ENCODE data around the gene KRT3. TPM values are rescaled to one million over a fixed set of nuclear protein-coding genes. Genes with fewer than 3 reads are reported as not detected.

KRT3 gene
- polyA plus RNA-seq, 2 donors: 1.9 to 2.4 TPM

- H3K27me3 ChIP-seq (ENCODE audit: control insufficient read depth in 1 of 2, insufficient read depth in 2 of 2, low read length in 2 of 2): no peaks in the 10 kb centered on the region
- H3K4me3 ChIP-seq (ENCODE audit: low read depth in 1 of 2, low read length in 2 of 2): no peak overlapping the region
- WGBS, 2 donors: 83 to 86% methylated on average over 16 of the region's 16 CpGs
- no peak overlapping the region for H3K27ac ChIP-seq (ENCODE audit: low read depth in 2 of 2, low read length in 1 of 2)
- peaks cover 0 to 11% of the 10 kb centered on the region in 2 donors for H3K36me3 ChIP-seq (ENCODE audit: control insufficient read depth in 2 of 2, insufficient read depth in 2 of 2, low read length in 1 of 2)
- H3K4me1 ChIP-seq (ENCODE audit: control insufficient read depth in 2 of 2, insufficient read depth in 2 of 2, low read length in 1 of 2): peaks cover 0 to 6% of the 10 kb centered on the region in 2 donors
- H3K9me3 ChIP-seq (ENCODE audit: control insufficient read depth in 2 of 2, insufficient read depth in 1 of 2, low read depth in 1 of 2, low read length in 1 of 2): no peaks in the 10 kb centered on the region
Measured at GRCh38 chr12:52807544-52808470, 11.9 kb upstream of the KRT3 start.

DNA sequence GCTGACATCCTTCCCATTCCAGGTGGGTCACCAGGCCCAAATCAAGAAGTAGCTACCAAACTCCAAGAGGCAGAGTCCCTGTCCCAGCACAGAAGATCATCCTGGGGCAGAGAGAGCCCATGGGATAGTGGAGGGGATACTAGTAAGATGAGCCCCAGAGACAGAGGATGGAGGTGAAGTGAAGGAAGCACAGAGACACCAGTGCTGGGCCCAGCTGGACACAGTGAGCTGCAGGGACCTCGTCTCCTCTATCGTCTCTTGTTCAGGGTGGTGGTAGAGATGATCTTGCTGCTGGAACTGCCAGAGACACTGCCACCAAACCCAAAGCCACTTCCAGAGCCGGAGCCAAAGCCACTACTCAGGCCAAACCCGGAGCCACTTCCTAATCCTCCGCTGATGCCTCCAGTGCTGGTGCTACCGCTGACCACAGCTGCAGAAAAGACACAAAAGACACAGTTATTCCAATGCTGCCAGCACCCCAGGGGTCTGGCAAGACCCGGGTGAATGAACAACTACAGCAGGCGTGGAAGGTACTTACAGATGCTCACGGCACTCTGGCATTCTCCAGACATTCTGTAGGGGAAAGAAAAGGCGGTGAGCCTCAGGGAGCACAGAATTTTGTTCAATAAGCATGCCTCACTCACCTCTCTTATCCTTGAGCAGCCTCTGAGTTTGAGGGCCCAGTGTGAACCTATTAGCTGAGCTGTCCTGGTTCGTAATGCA lies 11.1 kb upstream of the KRT3 start:
- no peaks in the 10 kb centered on the region for H3K27me3 ChIP-seq (ENCODE audit: control insufficient read depth in 1 of 2, insufficient read depth in 2 of 2, low read length in 2 of 2)
- peaks cover 0 to 11% of the 10 kb centered on the region in 2 donors for H3K36me3 ChIP-seq (ENCODE audit: control insufficient read depth in 2 of 2, insufficient read depth in 2 of 2, low read length in 1 of 2)
- H3K4me3 ChIP-seq (ENCODE audit: low read depth in 1 of 2, low read length in 2 of 2): no peak overlapping the region
- H3K27ac ChIP-seq (ENCODE audit: low read depth in 2 of 2, low read length in 1 of 2): peak overlapping the region in 1 of 2 donors; percentile 3
- no peaks in the 10 kb centered on the region for H3K9me3 ChIP-seq (ENCODE audit: control insufficient read depth in 2 of 2, insufficient read depth in 1 of 2, low read depth in 1 of 2, low read length in 1 of 2)
- peaks cover 0 to 6% of the 10 kb centered on the region in 2 donors for H3K4me1 ChIP-seq (ENCODE audit: control insufficient read depth in 2 of 2, insufficient read depth in 2 of 2, low read length in 1 of 2)
- WGBS, 2 donors: 81 to 86% methylated on average over 11 of the region's 11 CpGs

- H3K4me1 ChIP-seq (ENCODE audit: control insufficient read depth in 2 of 2, insufficient read depth in 2 of 2, low read length in 1 of 2): peaks cover 0 to 6% of the 10 kb centered on the region in 2 donors
Measured at GRCh38 chr12:52806169-52806811, 10.4 kb upstream of the KRT3 start.

DNA sequence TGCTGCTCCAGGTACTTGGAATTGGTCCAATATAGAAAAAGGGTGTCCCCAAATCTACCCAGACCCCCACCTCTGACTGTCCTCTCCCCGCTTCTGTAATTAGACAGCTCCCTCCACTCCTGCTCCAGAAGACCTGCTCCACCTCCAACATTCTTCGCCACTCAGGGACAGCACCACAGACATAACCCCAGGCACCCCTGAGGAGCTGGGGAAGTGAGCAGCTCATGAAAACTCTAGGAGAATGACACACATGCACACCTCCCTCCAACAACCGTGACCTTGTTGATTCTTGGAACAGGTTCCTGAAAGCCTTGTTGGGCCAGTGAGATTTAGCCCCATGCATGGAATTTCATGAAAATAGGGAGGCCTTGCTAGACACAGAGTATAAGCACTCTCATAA lies 9.8 kb upstream of the KRT3 start:
- Histone ChIP-seq H3K27me3 (ENCODE audit: control insufficient read depth in 1 of 2, insufficient read depth in 2 of 2, low read length in 2 of 2) (no peaks in the 10 kb centered on the region), H3K27ac (ENCODE audit: low read depth in 2 of 2, low read length in 1 of 2) (peak overlapping the region in 1 of 2 donors; percentile 82), H3K9me3 (ENCODE audit: control insufficient read depth in 2 of 2, insufficient read depth in 1 of 2, low read depth in 1 of 2, low read length in 1 of 2) (no peaks in the 10 kb centered on the region), H3K4me1 (ENCODE audit: control insufficient read depth in 2 of 2, insufficient read depth in 2 of 2, low read length in 1 of 2) (peaks cover 0 to 6% of the 10 kb centered on the region in 2 donors), H3K36me3 (ENCODE audit: control insufficient read depth in 2 of 2, insufficient read depth in 2 of 2, low read length in 1 of 2) (peaks cover 0 to 11% of the 10 kb centered on the region in 2 donors), H3K4me3 (ENCODE audit: low read depth in 1 of 2, low read length in 2 of 2) (no peak overlapping the region)
- 69% methylated on average over 3 of the region's 3 CpGs for whole genome bisulfite sequencing, 2 donors

More at GRCh38 chr12:52806169-52806811, 10.4 kb upstream of the KRT3 start:
- 90 to 92% methylated on average over 3 of the region's 3 CpGs for WGBS, 2 donors
- no peaks in the 10 kb centered on the region for H3K27me3 ChIP-seq (ENCODE audit: control insufficient read depth in 1 of 2, insufficient read depth in 2 of 2, low read length in 2 of 2)
- no peaks in the 10 kb centered on the region for H3K9me3 ChIP-seq (ENCODE audit: control insufficient read depth in 2 of 2, insufficient read depth in 1 of 2, low read depth in 1 of 2, low read length in 1 of 2)
- H3K36me3 ChIP-seq (ENCODE audit: control insufficient read depth in 2 of 2, insufficient read depth in 2 of 2, low read length in 1 of 2): peaks cover 0 to 11% of the 10 kb centered on the region in 2 donors
- peak overlapping the region in 1 of 2 donors; percentile 5 for H3K27ac ChIP-seq (ENCODE audit: low read depth in 2 of 2, low read length in 1 of 2)
- no peak overlapping the region for H3K4me3 ChIP-seq (ENCODE audit: low read depth in 1 of 2, low read length in 2 of 2)

GRCh38 chr12:52805000-52805399 lies 9.1 kb upstream of the KRT3 start:
- H3K4me3 ChIP-seq (ENCODE audit: low read depth in 1 of 2, low read length in 2 of 2): no peak overlapping the region
- H3K27me3 ChIP-seq (ENCODE audit: control insufficient read depth in 1 of 2, insufficient read depth in 2 of 2, low read length in 2 of 2): no peaks in the 10 kb centered on the region
- H3K27ac ChIP-seq (ENCODE audit: low read depth in 2 of 2, low read length in 1 of 2): peak overlapping the region; percentile 53 to 88
- H3K36me3 ChIP-seq (ENCODE audit: control insufficient read depth in 2 of 2, insufficient read depth in 2 of 2, low read length in 1 of 2): peaks cover 0 to 11% of the 10 kb centered on the region in 2 donors
- no peaks in the 10 kb centered on the region for H3K9me3 ChIP-seq (ENCODE audit: control insufficient read depth in 2 of 2, insufficient read depth in 1 of 2, low read depth in 1 of 2, low read length in 1 of 2)
- peaks cover 0 to 6% of the 10 kb centered on the region in 2 donors for H3K4me1 ChIP-seq (ENCODE audit: control insufficient read depth in 2 of 2, insufficient read depth in 2 of 2, low read length in 1 of 2)
- WGBS, 2 donors: 25 to 39% methylated on average over 1 of the region's 1 CpG

DNA sequence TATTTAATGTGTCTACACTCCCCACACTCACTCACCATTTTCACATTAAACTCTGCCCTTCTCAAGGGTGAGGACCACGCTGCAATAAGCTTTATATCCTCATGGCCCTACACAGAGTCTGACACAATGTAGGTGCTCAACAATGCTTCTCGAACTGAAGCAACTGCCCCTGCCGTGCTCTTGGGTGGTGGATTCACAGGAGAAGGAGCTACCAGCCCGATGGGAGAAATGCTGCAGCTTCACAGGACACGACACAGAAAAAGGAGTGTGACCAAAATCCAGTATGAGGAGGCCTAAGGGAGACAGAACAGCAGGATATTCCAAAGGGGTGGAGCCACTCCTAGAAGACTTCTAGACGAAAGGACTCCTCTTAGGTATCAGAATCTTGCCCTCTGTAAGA lies 6.5 kb upstream of the KRT3 start:
- 69 to 71% methylated on average over 6 of the region's 6 CpGs for WGBS, 2 donors

DNA sequence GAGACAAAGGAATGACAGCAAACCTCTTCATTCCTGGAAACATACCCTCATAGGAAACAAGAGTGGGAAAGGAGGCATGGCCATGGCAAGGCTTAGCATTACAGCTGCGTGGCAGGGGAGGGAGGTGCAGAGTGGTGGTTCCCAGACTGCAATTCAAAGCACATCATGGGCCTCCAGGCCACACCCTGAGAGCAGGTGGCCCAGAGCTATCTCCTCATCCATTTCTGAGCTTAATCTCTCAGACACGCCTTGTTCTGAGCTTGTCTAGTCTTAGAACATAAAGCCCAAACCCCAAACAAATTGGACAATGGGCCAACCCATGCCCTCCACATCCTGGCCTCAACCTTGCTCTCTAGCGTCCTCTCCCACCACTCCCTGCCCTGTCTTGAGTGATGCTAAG lies 5.9 kb upstream of the KRT3 start:
- WGBS, 2 donors: 55% methylated on average over 3 of the region's 3 CpGs
- Histone ChIP-seq H3K27me3 (ENCODE audit: control insufficient read depth in 1 of 2, insufficient read depth in 2 of 2, low read length in 2 of 2) (no peaks in the 10 kb centered on the region), H3K4me1 (ENCODE audit: control insufficient read depth in 2 of 2, insufficient read depth in 2 of 2, low read length in 1 of 2) (peaks cover 0 to 7% of the 10 kb centered on the region in 2 donors), H3K9me3 (ENCODE audit: control insufficient read depth in 2 of 2, insufficient read depth in 1 of 2, low read depth in 1 of 2, low read length in 1 of 2) (no peaks in the 10 kb centered on the region), H3K27ac (ENCODE audit: low read depth in 2 of 2, low read length in 1 of 2) (peak overlapping the region in 1 of 2 donors; percentile 58), H3K36me3 (ENCODE audit: control insufficient read depth in 2 of 2, insufficient read depth in 2 of 2, low read length in 1 of 2) (no peaks in the 10 kb centered on the region), H3K4me3 (ENCODE audit: low read depth in 1 of 2, low read length in 2 of 2) (no peak overlapping the region)

More for the DNA sequence above, 6.5 kb upstream of the KRT3 start:
- no peaks in the 10 kb centered on the region for H3K27me3 ChIP-seq (ENCODE audit: control insufficient read depth in 1 of 2, insufficient read depth in 2 of 2, low read length in 2 of 2)
- no peak overlapping the region for H3K27ac ChIP-seq (ENCODE audit: low read depth in 2 of 2, low read length in 1 of 2)
- H3K36me3 ChIP-seq (ENCODE audit: control insufficient read depth in 2 of 2, insufficient read depth in 2 of 2, low read length in 1 of 2): peaks cover 0 to 3% of the 10 kb centered on the region in 2 donors
- H3K4me1 ChIP-seq (ENCODE audit: control insufficient read depth in 2 of 2, insufficient read depth in 2 of 2, low read length in 1 of 2): peaks cover 0 to 7% of the 10 kb centered on the region in 2 donors
- no peak overlapping the region for H3K4me3 ChIP-seq (ENCODE audit: low read depth in 1 of 2, low read length in 2 of 2)
- H3K9me3 ChIP-seq (ENCODE audit: control insufficient read depth in 2 of 2, insufficient read depth in 1 of 2, low read depth in 1 of 2, low read length in 1 of 2): no peaks in the 10 kb centered on the region

- Histone ChIP-seq H3K27me3 (ENCODE audit: control insufficient read depth in 1 of 2, insufficient read depth in 2 of 2, low read length in 2 of 2) (no peaks in the 10 kb centered on the region), H3K36me3 (ENCODE audit: control insufficient read depth in 2 of 2, insufficient read depth in 2 of 2, low read length in 1 of 2) (no peaks in the 10 kb centered on the region), H3K4me3 (ENCODE audit: low read depth in 1 of 2, low read length in 2 of 2) (no peak overlapping the region), H3K27ac (ENCODE audit: low read depth in 2 of 2, low read length in 1 of 2) (peak overlapping the region in 1 of 2 donors; percentile 38), H3K9me3 (ENCODE audit: control insufficient read depth in 2 of 2, insufficient read depth in 1 of 2, low read depth in 1 of 2, low read length in 1 of 2) (no peaks in the 10 kb centered on the region), H3K4me1 (ENCODE audit: control insufficient read depth in 2 of 2, insufficient read depth in 2 of 2, low read length in 1 of 2) (peaks cover 0 to 6% of the 10 kb centered on the region in 2 donors)
- WGBS, 2 donors: 34 to 51% methylated on average over 1 of the region's 1 CpG
Measured at GRCh38 chr12:52800259-52800917, 4.5 kb upstream of the KRT3 start.
